Measurements from ENCODE around the gene F11R.
"Not testable (repeated sequence)": the region's sequence is repeated elsewhere in the genome, so short reads cannot be mapped to it uniquely, and the experiment has no call there.

F11R gene

DNA sequence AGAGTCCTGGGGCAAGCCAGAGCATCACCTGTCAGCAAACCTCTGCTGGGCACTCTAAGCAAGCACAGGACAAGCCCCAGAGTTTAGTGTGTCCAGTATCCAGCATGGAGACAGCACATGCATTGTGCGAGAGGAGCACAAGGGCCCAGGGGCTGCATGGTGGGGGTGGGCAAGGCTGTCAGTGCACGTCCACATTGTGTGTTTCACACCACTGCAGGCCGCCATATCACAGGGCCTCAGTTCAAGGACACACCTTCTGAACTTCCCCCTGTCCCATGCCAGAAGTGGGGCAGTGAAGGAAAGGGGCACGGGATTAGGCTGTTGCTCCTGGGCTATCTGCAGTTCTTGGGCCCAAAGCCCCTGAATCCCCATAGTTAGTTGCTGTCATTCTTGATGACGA lies 18.6 kb upstream of the F11R start:
- DNase-seq, result no peak

DNA sequence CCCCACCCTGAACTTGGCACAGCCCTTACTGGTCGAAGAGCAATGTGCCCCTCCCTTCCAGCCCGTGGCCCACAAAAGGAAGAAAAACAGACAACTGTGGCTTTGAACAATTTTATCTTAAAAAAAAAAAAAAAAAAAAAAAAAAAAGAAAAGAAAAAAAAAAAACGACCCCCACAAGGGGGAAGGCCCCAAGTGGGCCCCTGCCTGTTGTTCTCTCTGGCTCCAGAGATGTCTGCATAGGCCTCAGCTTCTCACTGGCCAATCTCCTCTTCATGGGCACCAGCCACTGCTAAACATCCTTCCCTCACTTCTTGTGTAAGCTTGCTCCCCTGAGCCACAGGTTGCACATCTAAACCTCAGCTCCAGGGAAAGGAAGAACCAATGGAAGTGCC lies 18.2 kb upstream of the F11R start:
- no peak for DNase-seq

DNA sequence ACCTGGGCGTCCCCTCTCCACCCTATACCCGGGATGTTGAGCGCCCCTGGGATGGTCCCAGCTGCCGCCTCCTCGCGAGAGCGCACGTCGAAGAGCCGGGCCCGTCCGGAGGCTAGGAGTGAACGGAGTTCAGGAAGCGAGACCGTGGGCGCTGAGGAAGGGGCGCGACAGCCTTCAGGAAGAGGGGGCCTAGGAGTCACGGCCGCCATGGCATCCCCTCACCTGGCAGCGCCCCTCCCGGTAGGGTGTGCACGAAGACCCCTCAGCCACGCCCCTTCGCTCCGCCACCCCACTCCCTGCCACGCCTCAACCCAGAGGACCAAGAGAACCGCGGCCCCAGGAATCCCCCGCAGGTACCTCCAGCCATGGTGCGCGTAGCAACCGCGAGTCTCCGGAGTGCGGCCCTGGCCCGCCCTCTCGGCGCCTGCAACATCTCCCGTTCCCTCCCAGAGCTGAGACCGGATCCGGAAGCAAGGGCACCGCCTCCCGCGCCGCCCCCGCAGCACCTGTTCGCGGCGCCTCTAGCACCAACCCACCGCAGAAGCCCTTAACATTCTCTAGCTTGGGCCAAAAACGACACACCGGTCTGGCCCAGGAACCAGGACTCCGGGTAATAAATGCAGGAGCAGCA lies 17.7 kb upstream of the F11R start, which contains the start of gene TSTD1:
TSS of gene TSTD1 (minus strand) at position 442 of the 631 bp plus-strand sequence. CDS start at position 367, 75 bp downstream.
- DNase-seq, result peak; percentile 54

DNA sequence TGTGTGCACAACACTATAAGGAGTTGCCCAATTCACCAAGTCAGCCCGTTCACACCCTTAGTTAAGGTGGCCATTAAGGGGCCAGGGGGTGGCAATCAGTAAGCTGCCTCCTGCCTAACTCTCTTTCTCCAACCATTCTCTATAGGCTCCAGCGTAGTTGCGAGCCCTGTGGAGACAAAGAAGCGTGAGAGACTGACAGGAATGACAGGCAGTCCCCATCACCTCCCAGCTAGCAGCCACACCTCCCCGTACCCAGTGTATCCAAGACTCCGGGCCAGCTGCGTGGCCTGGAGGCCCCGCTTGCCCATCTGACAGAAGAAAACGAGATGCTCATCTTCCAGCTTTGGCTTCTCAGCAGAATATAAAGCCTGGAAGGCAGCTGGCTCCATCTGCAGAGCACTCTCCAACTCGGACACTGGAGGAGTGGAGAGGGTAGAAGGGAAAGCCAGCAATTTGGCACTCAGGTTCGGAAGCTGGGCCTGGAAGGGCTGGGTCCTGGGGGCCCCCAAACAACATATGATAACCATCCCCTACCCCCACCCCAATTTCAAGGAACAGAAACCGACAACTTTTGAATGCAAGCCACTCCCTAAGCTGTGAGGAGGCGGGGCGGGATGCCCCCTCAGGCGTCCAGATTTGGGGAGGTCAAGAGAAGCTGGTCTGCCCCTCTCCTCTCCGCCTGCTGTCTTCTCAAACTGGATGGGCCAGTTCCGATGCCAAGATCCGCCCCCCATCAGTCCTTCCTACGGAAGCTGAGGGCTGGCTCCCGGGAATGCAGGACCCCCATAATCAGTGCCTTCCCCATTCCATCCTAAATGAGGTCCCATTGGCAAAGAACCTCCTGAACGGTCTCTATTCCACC lies 16.9 kb upstream of the F11R start:
- no peak for DNase-seq

DNA sequence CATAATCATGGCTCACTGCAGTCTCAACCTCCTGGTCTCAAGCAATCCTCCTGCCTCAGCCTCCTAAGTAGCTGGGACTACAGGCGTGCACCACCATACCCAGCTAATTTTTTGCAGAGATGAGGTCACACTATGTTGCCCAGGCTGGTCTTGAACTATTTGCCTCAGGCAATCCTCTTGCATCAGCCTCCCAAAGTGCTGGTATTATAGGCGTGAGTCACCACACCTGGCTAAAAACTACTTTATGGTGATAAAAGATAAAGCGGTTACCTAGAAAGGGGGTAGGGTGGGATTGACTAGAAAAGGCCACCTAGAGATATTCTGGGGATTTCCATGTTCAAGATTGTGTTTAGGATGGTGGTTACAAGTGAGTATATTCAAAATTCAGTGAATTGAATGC lies 12.8 kb upstream of the F11R start:
- DNase-seq, result no peak

DNA sequence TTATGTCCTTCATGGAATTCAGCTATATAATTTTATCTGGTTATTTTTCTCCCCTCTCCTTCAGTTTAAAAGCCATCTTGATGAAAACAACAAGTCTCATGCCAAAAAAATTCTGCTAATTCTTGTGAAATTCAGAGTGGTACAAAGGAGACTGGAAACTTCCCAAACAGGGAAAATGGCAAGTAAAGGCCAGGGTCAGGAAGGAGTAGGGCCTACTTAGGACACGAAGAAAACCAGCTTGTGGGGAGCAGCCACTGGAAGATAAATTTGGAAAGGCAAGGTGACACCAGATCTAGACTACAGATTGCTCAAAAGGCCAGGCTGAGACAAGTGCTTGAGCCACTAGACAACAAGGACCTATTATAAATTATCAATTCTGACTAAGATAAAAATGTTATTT lies 11.5 kb upstream of the F11R start:
- DNase-seq, result no peak

DNA sequence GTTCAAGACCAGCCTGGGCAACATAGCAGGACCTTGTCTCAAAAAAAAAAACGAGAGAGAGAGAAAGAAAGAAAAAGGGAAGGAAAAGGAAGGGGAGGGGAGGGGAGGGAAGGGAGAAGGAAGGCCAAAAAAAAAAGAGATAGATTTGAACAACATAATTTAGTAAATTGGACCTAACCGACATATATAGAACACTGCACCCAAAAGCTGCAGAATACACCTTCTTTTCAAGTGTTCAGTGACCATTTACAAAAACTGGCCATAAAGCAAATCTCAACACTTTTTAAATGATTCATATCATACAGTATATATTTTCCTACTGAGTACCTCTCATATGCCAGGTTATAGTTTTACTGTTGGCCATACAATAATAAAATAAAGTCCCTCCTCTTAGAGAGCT lies 10.9 kb upstream of the F11R start:
- DNase-seq, result no peak

DNA sequence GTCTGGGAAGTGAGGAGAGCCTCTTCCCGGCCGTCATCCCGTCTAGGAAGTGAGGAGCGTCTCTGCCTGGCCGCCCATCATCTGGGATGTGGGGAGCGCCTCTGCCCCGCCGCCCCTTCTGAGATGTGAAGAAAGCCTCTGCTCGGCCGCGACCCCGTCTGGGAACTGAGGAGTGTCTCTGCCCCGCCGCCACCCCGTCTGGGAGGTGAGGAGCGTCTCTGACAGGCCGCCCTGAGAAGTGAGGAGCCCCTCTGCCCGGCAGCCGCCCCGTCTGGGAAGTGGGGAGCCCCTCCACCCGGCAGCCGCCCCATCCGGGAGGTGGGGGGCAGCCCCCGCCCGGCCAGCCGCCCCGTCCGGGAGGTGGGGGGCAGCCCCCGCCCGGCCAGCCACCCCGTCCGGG lies 8.5 kb upstream of the F11R start:
- DNase-seq, result not testable (repeated sequence)

DNA sequence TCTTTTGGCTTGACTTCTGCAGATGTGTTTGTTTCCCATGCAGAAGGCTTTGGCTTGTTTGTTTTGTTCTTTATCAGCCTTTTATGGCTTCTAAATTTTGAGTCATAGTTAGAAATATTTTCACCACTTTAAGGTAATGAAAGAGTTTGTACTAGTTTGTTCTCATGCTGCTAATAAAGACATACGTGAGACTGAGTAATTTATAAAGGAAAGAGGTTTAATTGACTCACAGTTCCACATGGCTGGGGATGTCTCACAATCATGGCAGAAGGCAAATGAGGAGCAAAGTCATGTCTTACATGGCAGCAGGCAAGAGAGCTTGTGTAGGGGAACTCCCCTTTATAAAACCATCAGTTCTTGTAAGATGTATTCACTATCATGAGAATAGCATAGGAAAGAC lies 6.0 kb upstream of the F11R start:
- DNase-seq, result not testable (repeated sequence)

DNA sequence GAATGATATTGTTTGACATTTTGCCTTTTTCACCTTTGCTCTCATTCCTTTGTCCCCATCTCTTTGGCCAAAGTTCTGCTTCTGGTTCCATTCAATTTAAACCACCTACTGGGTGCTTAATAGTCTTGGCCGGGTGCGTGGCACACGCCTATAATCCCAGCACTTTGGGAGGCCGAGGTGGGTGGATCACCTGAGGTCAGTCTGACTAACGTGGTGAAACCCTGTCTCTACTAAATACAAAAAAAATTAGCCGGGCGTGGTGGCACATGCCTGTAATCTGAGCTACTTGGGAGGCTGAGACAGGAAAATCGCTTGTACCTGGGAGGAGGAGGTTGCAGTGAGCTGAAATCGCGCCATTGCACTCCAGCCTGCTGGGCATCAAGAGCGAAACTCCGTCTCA lies 1.5 kb upstream of the F11R start:
- not testable (repeated sequence) for DNase-seq

DNA sequence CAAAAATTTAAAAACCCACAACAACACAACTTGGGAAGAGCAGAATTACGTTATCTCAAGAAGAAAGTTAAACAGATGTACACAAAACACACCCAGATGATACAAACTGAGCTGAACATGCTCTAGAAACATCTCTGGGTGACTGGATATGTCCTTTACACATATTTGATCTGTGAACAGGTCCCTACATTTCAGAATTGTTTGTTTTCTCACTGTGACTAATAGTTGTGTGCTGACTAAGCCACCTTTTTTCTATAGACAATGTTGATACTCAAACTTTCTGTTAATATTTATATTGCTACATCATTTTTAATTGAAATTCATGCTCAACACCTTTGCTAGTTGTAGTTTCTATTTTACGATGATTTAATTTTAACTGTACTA lies 1.0 kb upstream of the F11R start:
- DNase-seq, result no peak

DNA sequence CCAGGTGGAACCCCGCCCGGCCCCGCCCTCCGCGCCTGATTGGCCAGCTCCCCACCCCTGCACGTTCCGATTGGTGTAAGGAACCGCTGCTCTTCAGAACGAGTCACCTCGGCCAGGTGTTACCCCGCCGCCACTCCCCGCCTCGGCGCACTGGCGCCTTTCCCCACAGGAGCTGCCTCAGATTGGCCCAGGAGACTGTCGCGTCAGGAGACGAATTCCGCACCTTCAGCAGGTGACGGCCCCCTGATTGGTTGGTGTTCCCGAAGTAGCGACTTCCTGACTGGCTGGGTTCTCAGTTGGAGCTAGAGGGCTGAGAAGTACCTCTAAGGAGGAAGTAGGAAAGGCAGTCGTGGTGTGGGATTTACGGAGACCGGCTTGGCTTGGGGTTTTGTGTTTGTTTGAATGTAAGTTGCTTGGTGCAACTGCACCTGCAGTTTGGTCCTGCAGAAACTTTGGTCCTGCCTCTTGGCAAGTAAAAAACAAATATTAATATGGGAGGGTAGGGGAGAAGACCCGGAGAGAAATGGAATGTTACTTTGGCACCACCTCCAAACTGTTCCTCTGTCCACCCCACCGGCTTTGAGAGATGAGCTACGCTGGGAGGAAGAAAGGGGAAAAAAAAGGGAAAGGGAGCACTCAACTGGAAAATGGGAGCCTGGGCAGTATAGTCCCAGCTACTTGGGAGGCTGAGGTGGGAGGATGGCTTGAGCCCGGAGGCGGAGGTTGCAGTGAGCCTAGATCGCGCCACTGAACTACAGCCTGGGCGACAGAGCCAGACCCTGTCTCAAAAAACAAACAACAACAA lies 415 bp upstream of the F11R start:
- peak; percentile 99 for DNase-seq

DNA sequence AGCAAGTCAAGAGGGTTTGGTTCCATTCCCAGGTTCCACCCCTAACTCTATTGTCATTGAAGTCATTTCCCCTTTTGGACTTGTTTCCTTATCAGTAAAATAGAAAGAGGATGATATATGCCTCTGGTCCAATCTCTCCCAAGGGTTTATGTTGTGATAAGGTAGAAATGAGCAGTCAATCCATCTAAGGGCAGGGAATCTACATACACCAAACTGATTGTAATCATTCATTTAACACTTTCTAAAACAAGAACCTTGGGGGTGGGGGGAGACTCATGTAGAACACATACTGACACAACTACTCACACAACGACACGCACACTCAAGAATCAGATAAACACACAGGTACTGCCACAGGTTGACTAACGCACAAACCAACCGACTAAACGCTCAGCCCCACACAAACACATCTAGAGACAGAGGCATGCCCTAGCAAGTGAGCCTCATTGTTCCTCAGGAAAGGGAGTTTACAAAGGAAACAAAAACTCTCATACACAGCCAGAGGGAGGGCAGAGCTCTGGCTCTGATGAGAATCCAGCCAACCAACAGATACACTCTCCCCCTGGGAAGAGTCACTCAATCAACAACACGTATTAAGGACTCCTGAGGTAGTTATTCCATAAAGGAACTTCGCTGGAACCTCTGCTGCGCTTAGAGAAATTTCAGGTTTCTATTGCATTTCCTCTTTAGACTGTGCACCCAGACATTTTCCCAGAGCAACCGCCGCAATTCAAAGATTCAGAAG lies 1.0 kb downstream of the F11R start:
- DNase-seq, result no peak

DNA sequence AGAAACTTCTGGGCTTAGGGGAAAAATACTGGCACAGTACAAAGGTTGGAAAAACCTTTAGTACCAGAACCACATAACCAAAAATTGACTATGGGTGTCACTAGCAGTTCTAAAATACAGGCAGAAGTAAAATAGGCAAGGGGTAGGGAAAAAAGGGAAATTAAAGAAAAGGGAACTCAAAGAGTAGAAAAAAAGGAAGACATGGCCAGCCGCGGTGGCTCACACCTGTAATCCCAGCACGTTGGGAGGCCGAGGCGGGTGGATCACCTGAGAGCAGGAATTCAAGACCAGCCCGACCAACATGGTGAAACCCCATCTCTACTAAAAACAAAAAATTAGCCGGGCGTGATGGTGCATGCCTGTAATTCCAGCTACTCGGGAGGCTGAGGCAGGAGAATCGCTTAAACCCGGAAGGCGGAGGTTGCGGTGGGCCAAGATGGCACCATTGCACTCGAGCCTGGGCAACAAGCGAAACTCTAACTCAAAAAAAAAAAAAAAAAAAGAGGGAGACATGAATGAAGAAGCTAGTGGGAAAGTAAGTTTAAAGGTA lies 1.8 kb downstream of the F11R start:
- DNase-seq, result not testable (repeated sequence)

DNA sequence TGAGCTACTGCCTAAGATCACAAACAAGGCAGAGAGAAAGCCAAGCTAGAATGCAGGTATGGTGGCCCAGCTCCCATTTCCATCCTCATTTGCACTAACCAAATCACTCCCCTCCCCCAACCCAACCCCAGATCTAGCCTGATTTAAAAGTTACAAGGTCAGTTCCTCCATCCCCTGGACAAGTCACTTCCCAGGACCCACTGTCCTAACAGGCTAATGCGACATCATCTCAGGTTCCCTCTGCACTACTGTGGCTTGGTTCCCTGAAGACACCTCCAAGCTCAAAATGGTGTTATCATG lies 2.4 kb downstream of the F11R start:
- no peak for DNase-seq

DNA sequence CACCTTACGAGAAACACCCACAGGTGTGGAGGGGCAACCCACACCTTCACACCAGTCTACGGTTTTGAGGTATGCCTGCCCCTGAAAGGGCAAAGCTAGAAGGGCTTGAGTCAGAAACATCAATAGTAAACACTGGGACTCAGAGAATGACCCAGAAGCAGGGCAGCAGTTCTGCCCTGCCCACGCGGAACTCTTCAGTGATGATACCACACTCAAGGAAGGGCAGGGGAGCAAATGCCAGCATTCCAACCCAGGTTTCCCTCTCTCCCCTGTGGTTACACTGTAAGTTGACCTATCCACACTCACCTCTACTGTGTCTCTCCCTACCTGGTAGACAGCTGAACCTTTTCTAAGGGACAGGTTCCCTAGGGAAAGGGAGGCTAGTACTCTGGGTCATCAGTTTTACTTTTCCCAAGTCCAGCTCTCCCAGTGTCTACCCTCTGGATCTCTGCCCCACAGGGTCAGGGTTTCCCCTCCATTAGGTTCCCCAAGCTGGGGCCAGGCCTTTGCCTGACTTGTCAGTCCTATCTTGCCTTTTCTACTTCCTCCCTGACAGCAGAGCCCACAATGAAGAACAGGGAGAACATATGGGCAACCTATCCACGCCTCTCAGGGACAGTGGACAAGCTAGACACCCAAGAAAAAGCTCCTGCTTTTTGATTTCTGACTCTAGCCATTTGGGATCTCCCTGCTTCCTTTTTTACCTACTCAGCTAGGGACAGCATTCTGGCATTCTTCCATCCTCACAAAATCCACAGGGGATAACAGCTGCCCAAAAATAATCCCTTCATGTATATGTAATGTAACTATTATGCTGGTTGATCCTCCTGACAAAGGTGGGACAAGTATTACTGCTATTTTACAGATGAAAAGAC lies 3.0 kb downstream of the F11R start:
- DNase-seq, result no peak

DNA sequence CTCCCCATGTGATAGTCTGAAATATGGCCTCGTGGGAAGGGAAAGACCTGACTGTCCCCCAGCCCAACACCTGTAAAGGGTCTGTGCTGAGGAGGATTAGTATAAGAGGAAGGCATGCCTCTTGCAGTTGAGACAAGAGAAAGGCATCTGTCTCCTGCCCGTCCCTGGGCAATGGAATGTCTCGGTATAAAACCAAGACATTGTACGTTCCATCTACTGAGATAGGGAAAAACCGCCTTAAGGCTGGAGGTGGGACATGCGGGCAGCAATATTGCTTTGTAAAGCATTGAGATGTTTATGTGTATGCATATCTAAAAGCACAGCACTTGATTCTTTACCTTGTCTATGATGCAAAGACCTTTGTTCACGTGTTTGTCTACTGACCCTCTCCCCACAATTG lies 3.8 kb downstream of the F11R start:
- DNase-seq, result not testable (repeated sequence)

DNA sequence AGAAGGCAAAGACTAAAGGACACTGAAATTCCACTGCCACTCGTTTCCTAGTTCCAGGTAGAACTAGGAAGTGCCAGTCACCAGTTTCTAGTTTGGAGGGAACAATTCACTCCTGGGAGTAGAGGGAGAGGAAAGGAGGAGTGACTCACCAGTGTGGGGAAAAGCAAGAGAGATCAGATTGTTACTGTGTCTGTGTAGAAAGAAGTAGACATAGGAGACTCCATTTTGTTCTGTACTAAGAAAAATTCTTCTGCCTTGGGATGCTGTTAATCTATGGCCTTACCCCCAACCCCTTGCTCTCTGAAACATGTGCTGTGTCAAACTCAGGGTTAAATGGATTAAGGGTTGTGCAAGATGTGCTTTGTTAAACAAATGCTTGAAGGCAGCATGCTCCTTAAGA lies 4.3 kb downstream of the F11R start:
- DNase-seq, result not testable (repeated sequence)

DNA sequence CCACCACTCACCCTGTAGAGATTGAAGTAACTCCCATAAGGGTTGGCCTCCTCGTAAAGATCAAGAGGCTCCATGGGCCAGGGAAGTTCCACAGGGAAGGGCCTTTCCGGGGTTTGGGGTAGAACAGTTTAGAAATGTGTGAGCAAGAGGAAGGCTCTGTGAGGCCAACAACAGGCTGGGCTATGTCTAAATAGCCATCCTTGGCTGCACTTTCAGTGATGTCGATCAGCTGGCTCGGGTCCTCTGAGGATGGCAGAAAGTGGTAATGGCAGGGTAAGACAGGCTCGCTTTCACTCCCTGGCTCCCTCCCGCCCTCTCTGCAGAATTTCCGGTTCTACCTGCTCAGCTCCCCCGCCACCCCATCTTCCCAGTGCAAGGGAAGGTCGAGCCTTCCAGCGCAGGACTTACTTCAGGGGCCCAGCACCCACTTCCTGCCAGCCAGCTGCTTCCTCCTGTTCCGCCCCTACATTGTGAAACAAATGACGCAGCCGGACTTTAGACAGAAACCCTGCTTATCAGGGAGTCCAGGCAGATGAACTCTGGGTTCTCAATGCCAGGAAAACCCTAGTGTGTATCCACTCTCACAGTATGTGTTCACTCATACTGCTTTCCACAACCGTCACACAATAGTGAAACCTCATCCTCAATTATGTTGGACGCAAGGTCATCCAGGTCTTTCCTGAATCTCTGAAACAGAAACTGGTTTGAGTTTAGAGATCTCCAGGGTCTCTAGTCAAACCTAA lies 7.3 kb downstream of the F11R start:
- no peak for DNase-seq

DNA sequence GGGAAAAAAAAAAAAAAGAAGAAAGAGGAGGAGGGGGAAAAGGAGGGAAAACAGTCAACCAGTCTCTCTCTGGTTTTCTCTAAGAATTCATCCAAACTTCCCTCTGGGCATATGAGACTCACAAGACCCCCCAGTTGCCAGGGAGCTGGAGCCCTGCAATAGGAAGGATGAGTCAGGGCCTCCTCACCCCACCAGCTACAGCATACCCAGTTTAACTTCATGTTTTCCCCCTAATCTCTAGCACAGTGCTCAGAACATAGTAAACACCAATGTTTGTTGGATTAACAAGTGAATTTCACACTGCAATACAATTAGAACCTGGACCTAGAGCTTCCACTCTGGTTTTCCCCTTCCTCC lies 7.8 kb downstream of the F11R start:
- no peak for DNase-seq

DNA sequence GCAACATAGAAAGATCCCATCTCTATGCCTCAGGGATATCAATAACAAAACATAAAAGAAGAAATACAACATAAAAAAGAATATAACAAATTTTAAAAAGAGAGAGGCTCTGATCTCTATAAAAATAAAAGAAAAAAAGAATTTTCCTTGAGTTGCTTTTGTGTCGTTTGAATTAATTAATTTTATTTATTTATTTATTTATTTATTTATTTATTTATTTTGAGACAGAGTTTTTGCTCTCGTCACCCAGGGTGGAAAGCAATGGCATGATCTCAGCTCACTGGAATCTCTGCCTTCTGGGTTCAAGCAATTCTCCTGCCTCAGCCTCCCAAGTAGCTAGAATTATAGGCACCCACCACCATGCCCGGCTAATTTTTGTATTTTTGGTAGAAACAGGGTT lies 8.5 kb downstream of the F11R start:
- no peak for DNase-seq

Data from NCI-H187 treated with DMSO at 0.1 percent for 48 hours (cell line).